Liver (tissue), 9 donors: ENCODE data around the gene TMEM270. TPM values are rescaled to one million over a fixed set of nuclear protein-coding genes. Genes with fewer than 3 reads are reported as not detected.

Experiments used
- DNase-seq: peaks from one replicate; pipeline ENCODE4 v3.0.0-alpha.2; 2017; ENCODE audit warnings: low spot score
- H3K27ac ChIP-seq, 2 donors: one replicate each; pipeline ENCODE4 v1.7.0; 2013; ENCODE audit warnings: inconsistent platforms in 2 of 2, low read length in 2 of 2, control low read depth in 1 of 2, low read depth in 1 of 2, mild to moderate bottlenecking in 1 of 2
- H3K27me3 ChIP-seq, 4 donors: one replicate each; pipeline versions ENCODE4 v1.6.1 to v1.7.0; 2013; ENCODE audit warnings: low read length in 3 of 4, inconsistent platforms in 1 of 4, mild to moderate bottlenecking in 1 of 4, moderate library complexity in 1 of 4; ENCODE audit not compliant: control insufficient read depth in 4 of 4, insufficient read depth in 4 of 4
- H3K36me3 ChIP-seq, 4 donors: one replicate each; pipeline versions ENCODE4 v1.6.1 to v1.7.0; 2013; ENCODE audit warnings: low read length in 3 of 4, mild to moderate bottlenecking in 3 of 4, low read depth in 1 of 4, moderate library complexity in 1 of 4; ENCODE audit not compliant: control insufficient read depth in 4 of 4, insufficient read depth in 3 of 4
- H3K4me1 ChIP-seq, 4 donors: one replicate each; pipeline versions ENCODE4 v1.6.1 to v1.7.0; 2013; ENCODE audit warnings: low read length in 3 of 4, mild to moderate bottlenecking in 3 of 4, moderate library complexity in 1 of 4; ENCODE audit not compliant: control insufficient read depth in 4 of 4, insufficient read depth in 4 of 4
- H3K4me3 ChIP-seq, 3 donors: one replicate each; pipeline versions ENCODE4 v1.6.1 to v1.7.0; 2013; ENCODE audit warnings: low read length in 3 of 3, control low read depth in 1 of 3, low read depth in 1 of 3, mild to moderate bottlenecking in 1 of 3
- H3K9ac ChIP-seq, 2 donors: one replicate each; pipeline ENCODE4 v1.7.0; 2013; ENCODE audit warnings: low read length in 2 of 2, mild to moderate bottlenecking in 2 of 2, moderate library complexity in 2 of 2, control low read depth in 1 of 2, low read depth in 1 of 2
- H3K9me3 ChIP-seq, 4 donors: one replicate each; pipeline versions ENCODE4 v1.6.1 to v1.7.0; 2013; ENCODE audit warnings: low read length in 3 of 4; ENCODE audit not compliant: control insufficient read depth in 4 of 4
- ATF3 ChIP-seq: IDR thresholded peaks from 2 replicates; pipeline ENCODE4 v1.6.1; 2016; ENCODE audit warnings: antibody characterized with exemption
- CTCF ChIP-seq: fragments of 150-350 bp; IDR thresholded peaks from 2 replicates; pipeline ENCODE4 v1.5.1; 2017; ENCODE audit warnings: improper control_type of control experiment, low read depth, low read length; ENCODE audit not compliant: missing input control
- EGR1 ChIP-seq, 2 donors: IDR thresholded peaks; 2 replicates each; pipeline ENCODE4 v1.6.1; 2016 to 2018; ENCODE audit warnings: antibody characterized with exemption in 2 of 2, low read depth in 2 of 2
- GABPA ChIP-seq, 2 donors: IDR thresholded peaks in 1 of 2; conservative IDR thresholded peaks in 1 of 2; 2 replicates each; pipeline ENCODE4 v1.6.1; 2016; ENCODE audit warnings: antibody characterized with exemption in 2 of 2, mild to moderate bottlenecking in 1 of 2, moderate library complexity in 1 of 2
- HNF4A ChIP-seq, 2 donors: conservative IDR thresholded peaks; 2 replicates each; pipeline ENCODE4 v1.6.1; 2016; ENCODE audit warnings: antibody characterized with exemption in 2 of 2, mild to moderate bottlenecking in 2 of 2
- HNF4G ChIP-seq: IDR thresholded peaks from 2 replicates; pipeline ENCODE4 v1.6.1; 2016; ENCODE audit warnings: antibody characterized with exemption
- MAX ChIP-seq: IDR thresholded peaks from 2 replicates; pipeline ENCODE4 v1.6.1; 2016; ENCODE audit warnings: antibody characterized with exemption
- RAD21 ChIP-seq, 2 donors: IDR thresholded peaks; 2 replicates each; pipeline ENCODE4 v1.6.1; 2016; ENCODE audit warnings: antibody characterized with exemption in 2 of 2, mild to moderate bottlenecking in 2 of 2
- RXRA ChIP-seq, 2 donors: IDR thresholded peaks; 2 replicates each; pipeline ENCODE4 v1.6.1; 2017 to 2018; ENCODE audit warnings: antibody characterized with exemption in 2 of 2, mild to moderate bottlenecking in 1 of 2
- SP1 ChIP-seq: IDR thresholded peaks from 2 replicates; pipeline ENCODE4 v1.6.1; 2018; ENCODE audit warnings: antibody characterized with exemption, mild to moderate bottlenecking
- TAF1 ChIP-seq: conservative IDR thresholded peaks from 2 replicates; pipeline ENCODE4 v1.6.1; 2016; ENCODE audit warnings: antibody characterized with exemption, mild to moderate bottlenecking
- YY1 ChIP-seq: IDR thresholded peaks from 2 replicates; pipeline ENCODE4 v1.6.1; 2016; ENCODE audit warnings: antibody characterized with exemption, mild to moderate bottlenecking
- ZBTB33 ChIP-seq: IDR thresholded peaks from 2 replicates; pipeline ENCODE4 v1.6.1; 2016; ENCODE audit warnings: antibody characterized with exemption
- WGBS: extraction: QIAGEN DNeasy Blood & Tissue Kit; methylation state at CpG from one replicate; pipeline ENCODE4 v1.1.7; 2013; 5-methylcytosine and 5-hydroxymethylcytosine counted together
- polyA plus RNA-seq, 2 donors: library from polyadenylated mRNA; stranded (reverse) in 1 of 2; unstranded in 1 of 2; fragments of 200-250 nt in 1 of 2; fragments of >200 nt in 1 of 2; fragmentation: Nextera tagmentation in 1 of 2; extraction: Ambion mirVana in 1 of 2; gene quantifications; one replicate each; pipeline versions ENCODE4 v1.2.1 to v1.2.3, GENCODE V29; 2013 to 2015
- total RNA-seq, 2 donors: library from RNA; depleted of rRNA; stranded (reverse); fragments of >200 nt; gene quantifications; one replicate each; pipeline ENCODE4 v1.2.3, GENCODE V29; 2014
- donor health status: healthy.
- donor health status: healthy.
- donor health status: healthy.
- donor health status: healthy.
- donor health status: healthy.

The TMEM270 gene
- total and polyA plus RNA-seq, 4 donors, result 0.09 TPM; not detected in 3

GRCh38 chr7:73864981-73865711 is 4.2 kb downstream of the TMEM270 start (continued):
- TF ChIP-seq CTCF (no peak), MAX (no peak), SP1 (no peak), GABPA (IDR thresholded peaks at IDR 0.05 in 1 of 2, conservative IDR thresholded peaks at IDR 0.05 in 1 of 2) (no peak)

GRCh38 chr7:73865738-73866445 is 4.9 kb downstream of the TMEM270 start:
- peak; percentile 57 for DNase-seq
- H3K27ac ChIP-seq, result no peak overlapping the region
- no peaks in the 10 kb centered on the region for H3K27me3 ChIP-seq
- H3K4me1 ChIP-seq, result peaks cover 8 to 13% (median 12%) of the 10 kb centered on the region in 4 donors
- WGBS, result 79% methylated on average over 6 of the region's 6 CpGs
- H3K36me3 ChIP-seq, result no peaks in the 10 kb centered on the region
- no peak overlapping the region for H3K4me3 ChIP-seq
- TF ChIP-seq TAF1, result no peak
- TF ChIP-seq RAD21 (IDR thresholded peaks at IDR 0.05), result peak; percentile 90 to 91
- TF ChIP-seq SP1, result no peak
- TF ChIP-seq RXRA (IDR thresholded peaks at IDR 0.05), result no peak
- peak; percentile 78 for TF ChIP-seq CTCF
- TF ChIP-seq MAX, result no peak
- peak in 1 of 2 donors; percentile 40 for TF ChIP-seq HNF4A (conservative IDR thresholded peaks at IDR 0.05)
- TF ChIP-seq HNF4G, result no peak
- no peak for TF ChIP-seq YY1
- TF ChIP-seq GABPA (IDR thresholded peaks at IDR 0.05 in 1 of 2, conservative IDR thresholded peaks at IDR 0.05 in 1 of 2), result no peak
- no peak for TF ChIP-seq ZBTB33
- no peak for TF ChIP-seq EGR1 (IDR thresholded peaks at IDR 0.05; ENCODE audit: low read depth in 2 of 2)
- TF ChIP-seq ATF3, result no peak
- no peaks in the 10 kb centered on the region for H3K9me3 ChIP-seq
- no peak overlapping the region for H3K9ac ChIP-seq
